AG09319 (cell line): ENCODE results near the gene AFF1.

ENCODE experiments used
- DNase-seq: peaks from one replicate; pipeline ENCODE4 v3.0.0-alpha.2; 2010; ENCODE audit warnings: low read depth; ENCODE audit errors: extremely low read depth
- TF ChIP-seq, protein P1 (sequence below): IDR thresholded peaks from 2 replicates; pipeline ENCODE4 v1.5.1; 2011; ENCODE audit warnings: low read depth, mild to moderate bottlenecking, inconsistent platforms, low read length, moderate library complexity

Gene AFF1

DNA sequence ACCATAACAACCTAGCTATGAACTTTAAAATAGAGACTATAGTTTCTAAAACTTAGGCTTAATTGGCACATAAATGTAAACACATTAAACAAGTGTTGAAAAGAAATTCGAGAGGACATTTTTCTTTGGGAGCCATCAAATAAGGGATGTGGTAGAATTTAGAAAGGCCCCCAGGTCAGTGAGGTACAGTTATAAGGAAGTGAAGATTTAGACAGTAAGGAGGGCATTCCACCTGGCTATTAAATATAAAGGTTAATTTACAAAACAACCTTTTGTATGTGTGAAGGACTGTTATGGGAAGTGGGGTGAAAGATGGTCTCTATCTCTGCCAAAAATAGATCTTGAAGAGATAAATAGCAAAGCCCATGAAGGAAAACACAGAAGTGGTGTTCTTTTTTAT is 83.9 kb downstream of the AFF1 start:
- TF ChIP-seq, protein P1, sequence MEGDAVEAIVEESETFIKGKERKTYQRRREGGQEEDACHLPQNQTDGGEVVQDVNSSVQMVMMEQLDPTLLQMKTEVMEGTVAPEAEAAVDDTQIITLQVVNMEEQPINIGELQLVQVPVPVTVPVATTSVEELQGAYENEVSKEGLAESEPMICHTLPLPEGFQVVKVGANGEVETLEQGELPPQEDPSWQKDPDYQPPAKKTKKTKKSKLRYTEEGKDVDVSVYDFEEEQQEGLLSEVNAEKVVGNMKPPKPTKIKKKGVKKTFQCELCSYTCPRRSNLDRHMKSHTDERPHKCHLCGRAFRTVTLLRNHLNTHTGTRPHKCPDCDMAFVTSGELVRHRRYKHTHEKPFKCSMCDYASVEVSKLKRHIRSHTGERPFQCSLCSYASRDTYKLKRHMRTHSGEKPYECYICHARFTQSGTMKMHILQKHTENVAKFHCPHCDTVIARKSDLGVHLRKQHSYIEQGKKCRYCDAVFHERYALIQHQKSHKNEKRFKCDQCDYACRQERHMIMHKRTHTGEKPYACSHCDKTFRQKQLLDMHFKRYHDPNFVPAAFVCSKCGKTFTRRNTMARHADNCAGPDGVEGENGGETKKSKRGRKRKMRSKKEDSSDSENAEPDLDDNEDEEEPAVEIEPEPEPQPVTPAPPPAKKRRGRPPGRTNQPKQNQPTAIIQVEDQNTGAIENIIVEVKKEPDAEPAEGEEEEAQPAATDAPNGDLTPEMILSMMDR, result no peak
- DNase-seq, result no peak

DNA sequence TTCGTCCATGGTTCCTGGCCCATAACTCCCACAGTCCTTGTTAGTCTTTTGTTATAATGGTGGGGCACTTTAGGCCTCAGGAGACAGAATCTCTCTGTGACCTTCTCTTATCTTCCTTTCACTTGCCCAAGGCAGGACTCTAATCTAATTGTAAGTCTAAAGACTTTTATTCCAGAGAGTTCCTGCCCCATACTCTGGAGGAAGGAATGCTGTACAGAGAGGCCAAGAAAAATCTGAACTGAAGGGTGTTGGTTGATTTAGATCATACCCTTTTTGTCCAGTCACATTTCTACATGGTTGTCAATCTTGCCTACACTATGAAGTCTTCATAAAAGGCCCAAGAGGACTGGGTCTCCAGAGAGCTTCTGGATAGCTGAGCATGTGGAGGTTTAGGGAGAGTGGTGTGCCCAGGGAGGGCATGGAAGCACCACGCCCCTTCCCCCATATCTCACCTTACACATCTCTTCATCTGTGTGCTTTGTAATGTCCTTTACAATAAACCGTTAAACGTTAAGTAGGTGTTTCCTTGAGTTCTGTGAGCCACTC is 84.5 kb downstream of the AFF1 start:
- no peak for DNase-seq
- TF ChIP-seq, protein P1, result no peak

DNA sequence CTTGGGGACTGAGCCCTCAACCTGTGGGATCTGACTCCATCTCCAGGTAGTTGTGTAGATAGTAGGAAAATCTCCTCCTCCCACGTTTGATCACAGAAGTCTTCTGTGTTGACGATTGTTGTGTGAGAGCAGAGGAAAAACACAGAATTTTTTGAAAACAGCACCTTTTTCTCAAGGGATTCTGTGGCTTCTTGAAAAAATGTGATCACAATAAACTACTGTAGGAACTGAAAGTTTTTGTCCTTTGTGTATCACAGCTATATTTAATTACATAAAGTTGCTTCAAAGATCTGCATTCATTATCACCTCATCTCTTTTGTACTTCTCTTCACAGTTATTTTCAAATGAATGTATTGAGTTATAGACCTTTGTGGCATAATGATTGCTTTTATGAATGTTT is 85.1 kb downstream of the AFF1 start:
- TF ChIP-seq, protein P1, result no peak

DNA sequence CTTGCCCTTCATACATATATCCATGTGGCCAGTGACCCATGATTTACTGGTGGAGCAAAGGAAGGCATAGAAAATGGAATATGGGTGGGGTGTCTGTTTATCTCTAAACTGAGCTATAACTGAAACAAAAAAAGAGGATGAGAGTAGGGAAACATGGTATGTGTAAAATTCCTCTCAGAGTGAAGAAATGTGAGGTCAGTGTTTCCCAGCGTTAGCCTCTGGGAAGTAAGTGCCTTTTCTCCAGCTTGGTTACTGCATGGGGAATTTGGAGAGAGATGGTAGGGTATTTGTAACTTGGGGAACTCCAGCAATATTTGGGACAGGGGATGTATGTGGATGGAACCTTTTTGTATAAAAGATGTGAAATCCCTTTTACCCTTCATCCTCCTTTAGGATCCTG is 89.4 kb downstream of the AFF1 start:
- DNase-seq, result no peak
- TF ChIP-seq, protein P1, result no peak

More for the DNA sequence above, 85.1 kb downstream of the AFF1 start:
- DNase-seq, result no peak

DNA sequence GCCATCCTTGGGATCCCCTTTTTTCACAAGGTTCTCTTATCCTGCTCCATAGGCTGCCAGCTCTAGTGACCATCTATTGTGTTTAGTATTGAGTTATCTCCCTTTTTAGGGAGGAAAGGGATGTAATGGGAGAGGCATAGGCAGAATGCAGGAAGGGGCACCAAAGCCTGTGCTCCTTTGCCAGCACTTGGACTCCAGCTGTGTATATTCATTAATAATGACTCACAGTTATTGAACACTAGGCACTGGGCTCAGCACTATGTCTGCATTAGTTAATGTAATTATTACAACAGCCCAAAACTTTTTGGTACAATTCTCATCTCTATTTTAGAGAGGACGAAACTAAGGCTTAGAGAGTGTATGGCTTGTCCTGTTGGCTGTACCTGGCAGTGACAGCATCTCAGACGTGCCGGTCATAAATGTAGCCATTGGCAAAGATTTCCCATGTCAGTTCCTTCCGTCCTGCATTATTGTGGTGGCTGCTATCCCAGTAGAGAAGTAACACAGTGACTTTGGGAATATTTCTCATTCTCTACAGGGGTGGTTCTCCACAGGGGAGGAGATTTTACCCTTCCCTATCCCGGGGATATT is 90.3 kb downstream of the AFF1 start:
- DNase-seq, result no peak
- TF ChIP-seq, protein P1, result no peak

DNA sequence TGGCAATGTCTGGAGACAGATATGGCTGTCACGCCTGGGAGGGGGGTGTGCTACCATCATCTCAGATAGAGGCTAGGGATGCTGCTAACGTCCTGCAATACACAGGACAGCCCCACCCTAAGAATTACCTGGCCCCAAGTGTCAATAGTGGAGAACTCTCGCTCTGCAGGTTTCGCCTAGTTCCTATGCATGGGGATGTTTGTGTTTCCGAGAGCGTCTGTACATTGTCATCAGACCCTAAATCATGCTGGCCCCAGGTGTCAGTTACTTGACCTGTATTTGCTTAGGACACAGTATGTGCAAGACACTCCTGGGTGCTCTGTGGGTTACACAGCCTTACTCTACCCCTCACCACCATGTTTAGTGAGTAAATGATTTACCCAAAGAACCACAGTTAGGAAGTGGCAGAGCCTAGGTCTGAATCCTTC is 90.8 kb downstream of the AFF1 start:
- no peak for DNase-seq

DNA sequence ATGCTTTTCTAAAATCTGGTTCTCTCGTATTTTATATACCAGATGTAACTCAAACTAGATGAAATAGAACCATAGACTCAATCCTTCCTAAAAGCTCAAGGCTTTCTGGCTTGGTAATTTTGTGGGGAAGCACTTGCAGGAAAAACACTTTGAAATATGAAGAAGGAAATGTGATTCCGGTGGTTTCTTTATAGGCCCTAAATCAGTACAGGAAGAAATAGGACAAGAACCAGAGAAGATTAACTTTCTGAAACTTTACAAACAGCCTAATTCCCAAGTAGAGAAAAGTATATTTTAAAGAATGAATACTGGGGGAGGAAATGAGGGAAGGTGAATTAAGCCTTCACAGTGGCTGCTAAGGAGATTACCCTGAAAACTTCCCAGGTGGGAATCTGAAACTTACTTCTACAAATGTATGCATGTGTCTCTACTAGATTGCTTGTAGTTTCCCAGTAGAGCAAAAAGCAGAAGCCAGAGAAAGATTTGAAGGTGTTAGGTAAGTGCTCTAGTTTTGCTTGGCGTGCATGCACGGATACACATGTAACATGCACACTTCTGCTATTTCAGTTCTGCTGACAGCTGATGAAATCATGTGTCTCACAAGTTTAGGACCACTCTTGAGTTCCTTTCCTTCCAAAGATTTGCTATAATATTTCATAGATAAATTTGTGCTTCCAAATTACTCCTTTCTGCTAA is 92.1 kb downstream of the AFF1 start:
- DNase-seq, result no peak
- TF ChIP-seq, protein P1, result no peak

More for the DNA sequence above, 90.8 kb downstream of the AFF1 start:
- TF ChIP-seq, protein P1, result no peak
